ENCODE results near the gene PATE3. TPM values are rescaled to one million over a fixed set of nuclear protein-coding genes. Genes with fewer than 3 reads are reported as not detected.

Gene PATE3
- polyA plus RNA-seq, 1 donor (not counting 4 experiments of a cell fraction or from before 2014, with no cell fraction given): not detected

DNA sequence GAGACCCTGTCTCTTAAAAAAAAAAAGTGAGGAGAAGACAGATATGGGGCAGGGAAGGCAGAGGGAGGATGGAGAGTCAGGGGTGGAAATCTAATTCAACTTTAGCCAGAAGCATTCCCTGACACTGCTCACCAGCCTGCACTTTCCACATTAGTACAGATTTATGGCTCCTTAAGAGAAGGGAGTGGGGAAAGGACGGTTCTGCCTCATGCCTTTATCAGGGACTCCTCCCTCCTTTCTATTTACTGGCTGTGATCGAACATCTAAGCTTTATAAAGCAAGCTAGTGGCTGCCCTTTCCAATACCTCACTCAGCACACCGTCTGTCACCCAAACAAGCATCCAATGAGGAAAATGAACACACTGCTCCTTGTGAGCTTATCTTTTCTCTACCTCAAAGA, 45.1 kb downstream of the PATE3 start, which contains the start of gene PATE4:
Gene PATE4, plus strand, starts transcription at position 301 of the 400 bp plus-strand sequence. Its CDS starts 44 bp downstream, at position 345.
- dilution Hi-C loops (cut with MboI; ENCODE audit: extremely low pct_ligation_motif_present, low sequenced_read_pairs): no loop called here
- Histone ChIP-seq H3K27me3 (ENCODE audit: control insufficient read depth, extremely low read depth, insufficient read depth, low read length) (no peaks in the 10 kb centered on the region), H3K9me3 (ENCODE audit: control insufficient read depth, low read depth, low read length) (no peaks in the 10 kb centered on the region), H3K4me1 (ENCODE audit: control insufficient read depth, extremely low read depth, insufficient read depth, low read length) (no peaks in the 10 kb centered on the region), H3K79me2 (ENCODE audit: control insufficient read depth, insufficient read depth, low read length) (no peaks in the 10 kb centered on the region), H4K20me1 (ENCODE audit: control insufficient read depth, extremely low read depth, insufficient read depth, low read length) (no peaks in the 10 kb centered on the region), H3K27ac (ENCODE audit: control insufficient read depth, insufficient read depth, low read length) (no peak within 1 kb of the TSS), H3K9ac (ENCODE audit: control insufficient read depth, extremely low read depth, insufficient read depth, low read length) (no peak within 1 kb of the TSS), H3K9me1 (ENCODE audit: control insufficient read depth, extremely low read depth, insufficient read depth, low read length) (no peaks in the 10 kb centered on the region), H3K4me2 (ENCODE audit: control insufficient read depth, extremely low read depth, insufficient read depth, low read depth, low read length) (no peak within 1 kb of the TSS), H3K36me3 (ENCODE audit: control insufficient read depth in 2 of 2, extremely low read depth in 1 of 2, insufficient read depth in 2 of 2, low read length in 2 of 2) (no peaks in the 10 kb centered on the region), H3K4me3 (ENCODE audit: control insufficient read depth in 2 of 3, extremely low read depth in 1 of 3, insufficient read depth in 2 of 3, low read depth in 1 of 3, low read length in 3 of 3) (no peak within 1 kb of the TSS), H2AFZ (ENCODE audit: control insufficient read depth, low read length) (no peak within 1 kb of the TSS)
- TF ChIP-seq EZH2 (IDR thresholded peaks at IDR 0.05; ENCODE audit: low read length): no peak
- TF ChIP-seq, protein P1, sequence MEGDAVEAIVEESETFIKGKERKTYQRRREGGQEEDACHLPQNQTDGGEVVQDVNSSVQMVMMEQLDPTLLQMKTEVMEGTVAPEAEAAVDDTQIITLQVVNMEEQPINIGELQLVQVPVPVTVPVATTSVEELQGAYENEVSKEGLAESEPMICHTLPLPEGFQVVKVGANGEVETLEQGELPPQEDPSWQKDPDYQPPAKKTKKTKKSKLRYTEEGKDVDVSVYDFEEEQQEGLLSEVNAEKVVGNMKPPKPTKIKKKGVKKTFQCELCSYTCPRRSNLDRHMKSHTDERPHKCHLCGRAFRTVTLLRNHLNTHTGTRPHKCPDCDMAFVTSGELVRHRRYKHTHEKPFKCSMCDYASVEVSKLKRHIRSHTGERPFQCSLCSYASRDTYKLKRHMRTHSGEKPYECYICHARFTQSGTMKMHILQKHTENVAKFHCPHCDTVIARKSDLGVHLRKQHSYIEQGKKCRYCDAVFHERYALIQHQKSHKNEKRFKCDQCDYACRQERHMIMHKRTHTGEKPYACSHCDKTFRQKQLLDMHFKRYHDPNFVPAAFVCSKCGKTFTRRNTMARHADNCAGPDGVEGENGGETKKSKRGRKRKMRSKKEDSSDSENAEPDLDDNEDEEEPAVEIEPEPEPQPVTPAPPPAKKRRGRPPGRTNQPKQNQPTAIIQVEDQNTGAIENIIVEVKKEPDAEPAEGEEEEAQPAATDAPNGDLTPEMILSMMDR (optimal IDR thresholded peaks at IDR 0.05 in 1 of 3, IDR thresholded peaks at IDR 0.05 in 1 of 3, conservative IDR thresholded peaks at IDR 0.05 in 1 of 3; ENCODE audit: extremely low read depth in 1 of 3, insufficient read depth in 2 of 3, low read length in 3 of 3): no peak
- FAIRE-seq: no peak
- DNase-seq (ENCODE audit: low read depth, low spot score): no peak

DNA sequence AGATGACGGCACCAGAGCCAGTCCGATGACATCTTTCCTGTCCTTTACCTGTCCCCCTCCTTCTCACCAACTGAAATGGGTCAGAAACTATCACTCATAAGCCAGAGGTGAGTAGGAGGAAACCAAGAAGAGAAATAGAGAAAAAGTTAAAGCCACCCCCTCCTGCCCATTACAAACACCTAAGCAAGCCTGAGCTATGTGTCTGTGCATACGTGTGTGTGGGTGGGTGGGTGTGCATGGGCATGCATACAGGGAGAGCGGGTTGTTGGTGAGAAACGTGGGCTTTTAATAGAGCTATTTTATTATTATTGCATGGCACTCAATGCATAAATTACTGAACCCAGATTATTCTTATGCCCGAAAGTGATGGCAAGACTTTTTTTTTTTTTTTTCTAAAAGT, 47.8 kb downstream of the PATE3 start:
- no peak overlapping the region for H3K9ac ChIP-seq (ENCODE audit: control insufficient read depth, extremely low read depth, insufficient read depth, low read length)
- no peak overlapping the region for H3K4me2 ChIP-seq (ENCODE audit: control insufficient read depth, extremely low read depth, insufficient read depth, low read depth, low read length)
- no peak overlapping the region for H3K27ac ChIP-seq (ENCODE audit: control insufficient read depth, insufficient read depth, low read length)
- no peaks in the 10 kb centered on the region for H3K79me2 ChIP-seq (ENCODE audit: control insufficient read depth, insufficient read depth, low read length)
- dilution Hi-C loops (cut with MboI; ENCODE audit: extremely low pct_ligation_motif_present, low sequenced_read_pairs): no loop called here
- TF ChIP-seq, protein P1 (optimal IDR thresholded peaks at IDR 0.05 in 1 of 3, IDR thresholded peaks at IDR 0.05 in 1 of 3, conservative IDR thresholded peaks at IDR 0.05 in 1 of 3; ENCODE audit: extremely low read depth in 1 of 3, insufficient read depth in 2 of 3, low read length in 3 of 3): no peak
- no peak for TF ChIP-seq EZH2 (IDR thresholded peaks at IDR 0.05; ENCODE audit: low read length)
- no peaks in the 10 kb centered on the region for H3K27me3 ChIP-seq (ENCODE audit: control insufficient read depth, extremely low read depth, insufficient read depth, low read length)
- H2AFZ ChIP-seq (ENCODE audit: control insufficient read depth, low read length): no peak overlapping the region
- no peaks in the 10 kb centered on the region for H3K9me1 ChIP-seq (ENCODE audit: control insufficient read depth, extremely low read depth, insufficient read depth, low read length)
- H3K36me3 ChIP-seq (ENCODE audit: control insufficient read depth in 2 of 2, extremely low read depth in 1 of 2, insufficient read depth in 2 of 2, low read length in 2 of 2): no peaks in the 10 kb centered on the region
- DNase-seq (ENCODE audit: low read depth, low spot score) (no peak), FAIRE-seq (no peak)
- no peaks in the 10 kb centered on the region for H3K9me3 ChIP-seq (ENCODE audit: control insufficient read depth, low read depth, low read length)
- H4K20me1 ChIP-seq (ENCODE audit: control insufficient read depth, extremely low read depth, insufficient read depth, low read length): no peaks in the 10 kb centered on the region
- no peak overlapping the region for H3K4me3 ChIP-seq (ENCODE audit: control insufficient read depth in 2 of 3, extremely low read depth in 1 of 3, insufficient read depth in 2 of 3, low read depth in 1 of 3, low read length in 3 of 3)
- no peaks in the 10 kb centered on the region for H3K4me1 ChIP-seq (ENCODE audit: control insufficient read depth, extremely low read depth, insufficient read depth, low read length)

Other genes with a start within 250 kb of the PATE3 start
- gene EI24, start 218.7 kb upstream of the PATE3 start, polyA plus RNA-seq: 215 to 307 TPM (median 263 TPM) in 3 replicates
- gene STT3A, start 195.3 kb upstream of the PATE3 start, polyA plus RNA-seq: 183 to 221 TPM (median 214 TPM) in 3 replicates
- gene CHEK1, start 163.0 kb upstream of the PATE3 start, polyA plus RNA-seq: 13.4 to 38.2 TPM (median 25.8 TPM) in 3 replicates
- not detected in 3 replicates for gene ACRV1, start 107.3 kb upstream of the PATE3 start, polyA plus RNA-seq
- not detected in 3 replicates for gene PATE1, start 41.8 kb upstream of the PATE3 start, polyA plus RNA-seq
- not detected in 3 replicates for gene PATE2, start 9.3 kb upstream of the PATE3 start, polyA plus RNA-seq
- gene PATE4, start 45.2 kb downstream of the PATE3 start, polyA plus RNA-seq: not detected in 3 replicates
- 2.9 to 7.2 TPM (median 4.7 TPM) in 3 replicates for gene HYLS1, start 99.5 kb downstream of the PATE3 start, polyA plus RNA-seq
- gene PUS3, start 115.1 kb downstream of the PATE3 start, polyA plus RNA-seq: 8.8 to 16.5 TPM (median 11.8 TPM) in 3 replicates
- 0.04 to 0.12 TPM (median 0.05 TPM) in 3 replicates for gene DDX25, start 116.4 kb downstream of the PATE3 start, polyA plus RNA-seq
- gene VSIG10L2, start 157.9 kb downstream of the PATE3 start, polyA plus RNA-seq: 0.01 to 0.22 TPM (median 0.09 TPM) in 3 replicates

Measured in keratinocyte (primary cell).